ENCODE data around the gene CSTF1.

The CSTF1 gene

GRCh38 chr20:56430957-56431356, 38.5 kb downstream of the CSTF1 start:
- no peak for DNase-seq

- no peak for DNase-seq
Measured at GRCh38 chr20:56431471-56431870, 39.0 kb downstream of the CSTF1 start.

- no peak for DNase-seq
Measured at GRCh38 chr20:56433221-56433879, 40.9 kb downstream of the CSTF1 start.

- DNase-seq: no peak
Measured at GRCh38 chr20:56433880-56434255, 41.4 kb downstream of the CSTF1 start.

GRCh38 chr20:56437196-56437960, 44.9 kb downstream of the CSTF1 start:
- no peak for DNase-seq

- no peak for DNase-seq
Measured at GRCh38 chr20:56438284-56438683, 45.8 kb downstream of the CSTF1 start.

GRCh38 chr20:56439771-56440291, 47.4 kb downstream of the CSTF1 start:
- DNase-seq: no peak

GRCh38 chr20:56440346-56441007, 48.0 kb downstream of the CSTF1 start:
- no peak for DNase-seq

- no peak for DNase-seq
Measured at GRCh38 chr20:56442389-56443365, 50.2 kb downstream of the CSTF1 start.

- DNase-seq: no peak
Measured at GRCh38 chr20:56443654-56444540, 51.5 kb downstream of the CSTF1 start.

- no peak for DNase-seq
Measured at GRCh38 chr20:56445130-56445529, 52.7 kb downstream of the CSTF1 start.

GRCh38 chr20:56445540-56445939, 53.1 kb downstream of the CSTF1 start:
- DNase-seq: no peak

GRCh38 chr20:56447227-56447626, 54.8 kb downstream of the CSTF1 start:
- DNase-seq: no peak

GRCh38 chr20:56449459-56449858, 57.0 kb downstream of the CSTF1 start:
- no peak for DNase-seq

GRCh38 chr20:56451056-56451765, 58.8 kb downstream of the CSTF1 start:
- DNase-seq: no peak

GRCh38 chr20:56453352-56453751, 60.9 kb downstream of the CSTF1 start:
- no peak for DNase-seq

GRCh38 chr20:56454754-56455153, 62.3 kb downstream of the CSTF1 start:
- DNase-seq: no peak
